Right lung (tissue), 5 donors: Measurements from ENCODE around the gene BCS1L. TPM values are rescaled to one million over a fixed set of nuclear protein-coding genes. Genes with fewer than 3 reads are reported as not detected.

Experiments
- DNase-seq, 2 donors: peaks; one replicate each; pipeline ENCODE4 v3.0.0-alpha.2; 2013
- polyA plus RNA-seq, 5 donors: library from polyadenylated mRNA; unstranded; fragments of 120-200 nt; gene quantifications; one replicate each; pipeline versions ENCODE4 v1.2.1 to v1.2.3, GENCODE V29; 2013; ENCODE audit warnings: inconsistent platforms in 1 of 5, low replicate concordance in 1 of 5; ENCODE audit not compliant: insufficient read length in 5 of 5, insufficient read depth in 1 of 5

The BCS1L gene
- polyA plus RNA-seq, 5 donors: 53.6 to 58.4 (median 55.1) TPM

GRCh38 chr2:218658671-218659257, 719 bp upstream of the BCS1L start:
- DNase-seq: no peak

- DNase-seq: no peak
These were observed 490 bp downstream of the BCS1L start for GRCh38 chr2:218659988-218660358.

GRCh38 chr2:218662377-218662776, 2.9 kb downstream of the BCS1L start:
- no peak for DNase-seq

- no peak for DNase-seq
These were observed 3.3 kb downstream of the BCS1L start for GRCh38 chr2:218662827-218663226.

DNA sequence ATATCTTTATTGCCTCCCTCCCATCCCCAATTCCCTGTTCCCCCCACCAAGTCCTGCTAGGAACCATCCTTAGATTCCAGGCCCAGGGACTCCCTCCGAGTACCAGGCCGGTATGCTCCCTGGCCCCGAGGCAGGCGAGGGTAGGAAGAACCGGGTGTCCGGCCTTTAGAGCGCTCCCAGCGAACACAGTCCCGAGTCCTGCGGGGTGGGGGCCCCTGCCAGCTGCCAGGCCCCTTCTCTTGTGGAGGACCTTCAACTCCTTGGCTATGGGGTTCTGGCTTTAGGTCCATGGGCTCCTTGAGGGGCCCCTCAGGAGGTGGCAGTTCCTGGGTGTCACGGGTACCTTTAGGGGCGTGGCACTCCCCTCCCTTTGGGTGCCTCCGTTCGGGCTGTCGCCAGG, 4.4 kb downstream of the BCS1L start:
- DNase-seq: no peak

GRCh38 chr2:218664653-218665052, 5.2 kb downstream of the BCS1L start:
- DNase-seq: no peak

- no peak for DNase-seq
These were observed 11.7 kb downstream of the BCS1L start for GRCh38 chr2:218671097-218671653.

- peak; percentile 87 to 89 for DNase-seq
These were observed 12.4 kb downstream of the BCS1L start, which contains the start of the genes RNF25 and STK36 for GRCh38 chr2:218671654-218672566. TSS of gene RNF25 (minus strand) at chr2:218672002. CDS start at chr2:218671970, 32 bp downstream. TSS of gene STK36 (plus strand) at chr2:218672086. CDS start at chr2:218672830, 744 bp downstream.

DNA sequence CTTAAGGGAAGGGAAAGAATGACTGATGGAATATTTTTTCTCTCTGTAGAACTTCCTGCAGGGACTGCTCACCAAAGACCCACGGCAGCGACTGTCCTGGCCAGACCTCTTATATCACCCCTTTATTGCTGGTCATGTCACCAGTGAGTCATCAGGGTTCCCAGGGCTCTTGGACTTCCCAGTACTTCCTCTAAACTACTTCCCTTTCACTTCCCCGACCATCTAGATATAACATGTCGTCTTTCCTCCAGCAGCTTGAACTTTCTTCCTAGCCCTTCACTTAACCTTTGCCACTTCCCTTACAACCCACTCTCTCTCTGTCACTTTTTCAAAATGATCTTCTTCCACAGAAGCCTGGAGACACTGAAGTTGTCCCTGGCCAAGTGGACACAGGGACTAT, 19.6 kb downstream of the BCS1L start:
- DNase-seq: no peak

GRCh38 chr2:218680061-218680460, 20.6 kb downstream of the BCS1L start:
- no peak for DNase-seq

DNA sequence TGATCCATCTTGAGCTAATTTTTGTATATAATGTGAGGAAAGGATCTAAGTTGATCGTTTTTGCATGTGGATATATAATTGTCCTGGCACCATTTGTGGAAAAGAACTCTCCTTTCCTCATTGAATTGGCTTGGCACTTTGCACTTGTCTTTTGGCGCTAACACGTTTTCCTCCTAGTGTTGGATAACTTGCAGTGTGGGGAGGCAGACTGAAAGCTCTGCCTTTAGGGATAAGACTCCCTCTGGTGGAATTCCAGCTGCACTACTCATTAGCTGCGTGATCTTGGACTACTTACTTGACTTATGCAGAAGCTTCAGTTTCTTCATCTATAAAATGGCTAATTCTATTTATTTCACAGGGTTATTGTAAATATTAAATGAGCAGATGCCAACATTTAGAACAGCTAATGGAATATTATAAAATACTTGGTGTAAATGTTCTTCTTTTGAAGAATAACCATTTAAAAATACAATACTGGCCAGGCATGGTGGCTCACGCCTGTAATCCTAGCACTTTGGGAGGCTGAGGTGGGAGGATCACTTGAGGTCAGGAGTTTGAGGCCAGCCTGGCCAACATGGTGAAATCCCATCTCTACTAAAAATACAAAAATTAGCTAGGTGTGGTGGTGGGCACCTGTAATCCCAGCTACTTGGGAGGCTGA, 28.0 kb downstream of the BCS1L start:
- DNase-seq: peak; percentile 38 to 45

GRCh38 chr2:218691234-218691633, 31.8 kb downstream of the BCS1L start:
- DNase-seq: no peak

GRCh38 chr2:218694405-218695145, 35.1 kb downstream of the BCS1L start:
- no peak for DNase-seq

- no peak for DNase-seq
These were observed 39.4 kb downstream of the BCS1L start for GRCh38 chr2:218698885-218699284.

GRCh38 chr2:218701806-218702205, 42.3 kb downstream of the BCS1L start:
- DNase-seq: no peak

GRCh38 chr2:218703341-218703740, 43.9 kb downstream of the BCS1L start:
- DNase-seq: no peak

DNA sequence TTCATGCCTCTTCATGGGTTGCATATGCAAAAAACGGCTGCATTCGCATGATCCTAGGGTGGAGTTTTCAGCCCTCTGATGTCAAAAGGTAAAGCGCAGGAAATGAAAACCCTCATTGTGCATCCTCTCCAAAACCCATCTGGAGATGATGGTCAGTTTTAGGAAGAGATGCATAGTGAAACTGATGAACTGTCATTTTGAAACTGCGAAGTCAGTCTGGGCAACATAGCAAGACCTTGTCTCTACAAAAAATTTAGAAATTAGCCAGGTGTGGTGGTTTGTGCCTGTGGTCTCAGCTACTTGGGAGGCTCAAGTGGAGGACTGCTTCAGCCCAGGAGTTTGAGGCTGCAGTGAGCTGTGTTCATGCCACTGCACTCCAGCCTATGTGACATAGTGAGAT, 48.6 kb downstream of the BCS1L start:
- DNase-seq: no peak

GRCh38 chr2:218709908-218710307, 50.4 kb downstream of the BCS1L start:
- no peak for DNase-seq

- no peak for DNase-seq
These were observed 50.8 kb downstream of the BCS1L start for GRCh38 chr2:218710334-218710686.

GRCh38 chr2:218710687-218711549, 51.4 kb downstream of the BCS1L start, which contains the start of gene TTLL4:
TSS of gene TTLL4 (plus strand) at chr2:218710835. CDS start at chr2:218737677, 26,842 bp downstream.
- DNase-seq: peak; percentile 95 to 96

DNA sequence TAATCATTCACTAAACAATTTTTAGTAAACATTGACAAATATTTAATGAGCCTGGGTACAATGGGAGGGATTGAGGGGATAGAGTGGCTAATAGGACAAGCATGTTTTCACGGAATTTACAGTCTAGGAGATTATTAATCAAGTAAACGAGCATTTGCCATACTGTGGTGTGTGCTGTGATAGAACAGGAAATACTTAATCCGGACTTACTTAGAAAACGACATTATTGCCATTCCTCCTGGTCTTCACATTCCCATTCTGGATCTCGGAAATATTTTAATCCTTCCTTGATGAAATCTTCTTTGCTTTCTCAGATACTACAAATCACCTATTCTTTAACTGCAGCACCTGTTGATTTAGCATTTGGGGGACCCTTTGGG, 52.1 kb downstream of the BCS1L start:
- DNase-seq: no peak
